SK-N-SH (cell line): ENCODE data around the gene PRKX. TPM values are rescaled to one million over a fixed set of nuclear protein-coding genes. Genes with fewer than 3 reads are reported as not detected.
"Not testable (repeated sequence)": the region's sequence is repeated elsewhere in the genome, so short reads cannot be mapped to it uniquely, and the experiment has no call there.

Source experiments
- CTCF ChIA-PET: fragments of 300-600, 350-600 bp; formaldehyde crosslinking; extraction: SDS; loops from one replicate; lab custom pipeline; 2021; lab: Yijun Ruan, JAX
- POLR2A ChIA-PET: fragments of 350-600 bp; sonication (Branson Sonifier 250); formaldehyde crosslinking; extraction: SDS; loops from one replicate; lab custom pipeline; 2020; ENCODE audit warnings: antibody characterized with exemption, inconsistent platforms; lab: Yijun Ruan, JAX
- DNase-seq: peaks from one replicate; pipeline ENCODE4 v3.0.0; 2012
- H2AFZ ChIP-seq: fragments of 200-600 bp; sonication (generic); 2 replicates; pipeline ENCODE4 v1.8.1; 2016; ENCODE audit warnings: antibody characterized with exemption, mild to moderate bottlenecking, low read depth
- H3F3A ChIP-seq: fragments of 200-600 bp; sonication (generic); replicated peaks from 2 replicates; pipeline ENCODE3; 2016; ENCODE audit warnings: antibody characterized with exemption, mild to moderate bottlenecking; ENCODE audit not compliant: insufficient read depth
- H3K27ac ChIP-seq, 2 experiments: fragments of 200-500 bp in 1 of 2; fragments of 200-600 bp in 1 of 2; sonication (Bioruptor generic) in 1 of 2; sonication (generic), shearing (Covaris generic) in 1 of 2; 2 replicates each; pipeline versions ENCODE4 v1.5.1 to v1.6.1; 2014 to 2016; ENCODE audit warnings: low read depth in 2 of 2, inconsistent platforms in 1 of 2, low read length in 1 of 2, mild to moderate bottlenecking in 1 of 2, mixed read lengths in 1 of 2
- H3K27me3 ChIP-seq: fragments of 200-600 bp; sonication (generic), shearing (Covaris generic); 2 replicates; pipeline ENCODE4 v1.6.1; 2016; ENCODE audit warnings: mixed run types; ENCODE audit not compliant: insufficient read depth
- H3K36me3 ChIP-seq, 2 experiments: fragments of 200-500 bp in 1 of 2; fragments of 200-600 bp in 1 of 2; sonication (Bioruptor generic) in 1 of 2; sonication (generic) in 1 of 2; replicated peaks in 1 of 2; 2 replicates each; pipeline versions ENCODE3 to v1.5.1; 2014 to 2016; ENCODE audit warnings: low read length in 1 of 2, mild to moderate bottlenecking in 1 of 2; ENCODE audit not compliant: insufficient read depth in 2 of 2, control insufficient read depth in 1 of 2
- H3K4me1 ChIP-seq, 2 experiments: fragments of 200-500 bp in 1 of 2; fragments of 200-600 bp in 1 of 2; sonication (Bioruptor generic) in 1 of 2; sonication (generic), shearing (Covaris generic) in 1 of 2; 2 replicates each; pipeline versions ENCODE4 v1.5.1 to v1.6.1; 2014 to 2016; ENCODE audit warnings: low read depth in 1 of 2, low read length in 1 of 2, mixed run types in 1 of 2; ENCODE audit not compliant: insufficient read depth in 2 of 2, control insufficient read depth in 1 of 2
- H3K4me2 ChIP-seq: fragments of 200-600 bp; sonication (generic), shearing (Covaris generic); 2 replicates; pipeline ENCODE4 v1.6.1; 2017; ENCODE audit warnings: mixed run types
- H3K4me3 ChIP-seq, 2 experiments: fragments of 200-500 bp in 1 of 2; fragments of 200-600 bp in 1 of 2; sonication (Bioruptor generic) in 1 of 2; sonication (generic), shearing (Covaris generic) in 1 of 2; 2 replicates each; pipeline versions ENCODE4 v1.5.1 to v1.8.1; 2014 to 2016; ENCODE audit warnings: low read depth in 2 of 2, inconsistent platforms in 1 of 2, low read length in 1 of 2, mild to moderate bottlenecking in 1 of 2, mixed read lengths in 1 of 2, moderate library complexity in 1 of 2
- H3K79me2 ChIP-seq: fragments of 200-600 bp; sonication (generic); 2 replicates; pipeline ENCODE4 v1.8.1; 2017; ENCODE audit warnings: mild to moderate bottlenecking; ENCODE audit not compliant: insufficient read depth
- H3K9ac ChIP-seq: fragments of 200-600 bp; sonication (generic); 2 replicates; pipeline ENCODE4 v1.6.1; 2017; ENCODE audit warnings: mixed run types
- H3K9me2 ChIP-seq: fragments of 200-600 bp; sonication (generic); 2 replicates; pipeline ENCODE4 v1.6.1; 2017; ENCODE audit warnings: mixed run types
- H3K9me3 ChIP-seq: fragments of 200-600 bp; sonication (generic); 2 replicates; pipeline ENCODE4 v1.6.1; 2017; ENCODE audit warnings: mixed run types, mild to moderate bottlenecking, moderate library complexity
- H4K20me1 ChIP-seq: fragments of 200-600 bp; sonication (generic); 2 replicates; pipeline ENCODE4 v1.6.1; 2017; ENCODE audit warnings: mild to moderate bottlenecking, mixed run types; ENCODE audit not compliant: insufficient read depth
- CHD2 ChIP-seq: fragments of 150-350 bp; IDR thresholded peaks from 2 replicates; pipeline ENCODE4 v1.6.1; 2018; ENCODE audit warnings: low read length; ENCODE audit not compliant: partially characterized antibody
- CTCF ChIP-seq: fragments of 200-600 bp; sonication (generic); IDR thresholded peaks from 2 replicates; pipeline ENCODE4 v1.6.1; 2017; ENCODE audit warnings: antibody characterized with exemption, mild to moderate bottlenecking, moderate library complexity
- EZH2phosphoT487 ChIP-seq: fragments of 200-600 bp; sonication (generic); IDR thresholded peaks from 2 replicates; pipeline ENCODE4 v1.6.1; 2017; ENCODE audit warnings: low read depth, mixed run types, mild to moderate bottlenecking, antibody characterized with exemption, moderate library complexity, borderline replicate concordance
- FOSL2 ChIP-seq: IDR thresholded peaks from 2 replicates; pipeline ENCODE4 v1.4.0; 2012; ENCODE audit warnings: low read depth, mild to moderate bottlenecking, moderate library complexity, borderline replicate concordance
- FOXJ3 ChIP-seq: sonication (generic); formaldehyde crosslinking; IDR thresholded peaks from 2 replicates; pipeline ENCODE4 v1.5.1; 2020; ENCODE audit warnings: mild to moderate bottlenecking, missing genetic modification reagents
- GABPA ChIP-seq: IDR thresholded peaks from 2 replicates; pipeline ENCODE4 v1.4.0; 2012; ENCODE audit warnings: low read depth, mild to moderate bottlenecking
- IRF3 ChIP-seq: fragments of 150-350 bp; IDR thresholded peaks from 2 replicates; pipeline ENCODE4 v1.6.1; 2016; ENCODE audit warnings: mild to moderate bottlenecking, low read depth, low read length
- MEF2A ChIP-seq: IDR thresholded peaks from 2 replicates; pipeline ENCODE4 v1.4.0; 2012; ENCODE audit warnings: low read depth, borderline replicate concordance
- PBX3 ChIP-seq: IDR thresholded peaks from 2 replicates; pipeline ENCODE4; 2012
- POLR2AphosphoS5 ChIP-seq: IDR thresholded peaks from 2 replicates; pipeline ENCODE4 v1.6.1; 2012; ENCODE audit warnings: low read depth, low read length
- RAD21 ChIP-seq: IDR thresholded peaks from 2 replicates; pipeline ENCODE4 v1.6.1; 2012; ENCODE audit warnings: mild to moderate bottlenecking, low read length
- RFX5 ChIP-seq: IDR thresholded peaks from 2 replicates; pipeline ENCODE4 v1.6.1; 2012; ENCODE audit warnings: mild to moderate bottlenecking, improper control_type of control experiment, low read length
- TAF1 ChIP-seq: IDR thresholded peaks from 2 replicates; pipeline ENCODE4 v1.6.1; 2012; ENCODE audit warnings: low read depth, mild to moderate bottlenecking, low read length, moderate library complexity, borderline replicate concordance
- TEAD4 ChIP-seq: IDR thresholded peaks from 2 replicates; pipeline ENCODE4 v1.4.0; 2012; ENCODE audit warnings: mild to moderate bottlenecking, borderline replicate concordance; ENCODE audit not compliant: insufficient read depth
- USF2 ChIP-seq: fragments of 150-350 bp; IDR thresholded peaks from 2 replicates; pipeline ENCODE4 v1.6.1; 2017; ENCODE audit warnings: antibody characterized with exemption, low read length, low read depth, borderline replicate concordance
- YY1 ChIP-seq: IDR thresholded peaks from 2 replicates; pipeline ENCODE4 v1.4.0; 2012; ENCODE audit warnings: low read depth, mild to moderate bottlenecking
- WGBS: methylation state at CpG from one replicate; pipeline ENCODE4 v1.1.6; 2017; ENCODE audit warnings: low lambda C conversion rate; 5-methylcytosine and 5-hydroxymethylcytosine counted together
- polyA plus RNA-seq, 3 experiments: library from polyadenylated mRNA; depleted of rRNA; stranded (reverse); fragments of >200 nt; gene quantifications; 2 replicates each; pipeline ENCODE4 v1.2.3, GENCODE V29; 2012
- TF ChIP-seq, protein P1 (sequence below): IDR thresholded peaks from 2 replicates; pipeline ENCODE4 v1.6.1; 2012; ENCODE audit warnings: mild to moderate bottlenecking, low read depth, low read length, moderate library complexity
- TF ChIP-seq, protein P2 (sequence below): IDR thresholded peaks from 2 replicates; pipeline ENCODE4 v1.4.0; 2012; ENCODE audit warnings: low read depth, borderline replicate concordance

The PRKX gene
- polyA plus RNA-seq, 1 of the 3 experiments (the other 2 are of a cell fraction), result 6.5 TPM

- H4K20me1 ChIP-seq, result no peaks in the 10 kb centered on the region
- no peak overlapping the region for H2AFZ ChIP-seq
- H3K27me3 ChIP-seq, result peaks cover 6% of the 10 kb centered on the region; the same call in 1 of the 2 replicates
- H3K4me2 ChIP-seq, result no peak overlapping the region
- no peaks in the 10 kb centered on the region for H3K36me3 ChIP-seq
- no peaks in the 10 kb centered on the region for H3K9me3 ChIP-seq
- ChIA-PET CTCF (no interaction called here), POLR2A (no interaction called here)
- no peak overlapping the region for H3K4me3 ChIP-seq
- no peak for DNase-seq
- H3K79me2 ChIP-seq, result peaks cover 2% of the 10 kb centered on the region
- H3F3A ChIP-seq, result no peaks in the 10 kb centered on the region
- H3K27ac ChIP-seq, result no peak overlapping the region
- no peaks in the 10 kb centered on the region for H3K9me2 ChIP-seq
- TF ChIP-seq MEF2A (no peak), IRF3 (no peak), USF2 (no peak), PBX3 (no peak), FOXJ3 (CRISPR knock-in tag) (no peak), EZH2phosphoT487 (no peak), FOSL2 (no peak), POLR2AphosphoS5 (no peak), GABPA (no peak), CTCF (no peak), RFX5 (no peak), TAF1 (no peak), YY1 (no peak), RAD21 (no peak), TEAD4 (no peak), CHD2 (no peak)
- TF ChIP-seq, protein P1, sequence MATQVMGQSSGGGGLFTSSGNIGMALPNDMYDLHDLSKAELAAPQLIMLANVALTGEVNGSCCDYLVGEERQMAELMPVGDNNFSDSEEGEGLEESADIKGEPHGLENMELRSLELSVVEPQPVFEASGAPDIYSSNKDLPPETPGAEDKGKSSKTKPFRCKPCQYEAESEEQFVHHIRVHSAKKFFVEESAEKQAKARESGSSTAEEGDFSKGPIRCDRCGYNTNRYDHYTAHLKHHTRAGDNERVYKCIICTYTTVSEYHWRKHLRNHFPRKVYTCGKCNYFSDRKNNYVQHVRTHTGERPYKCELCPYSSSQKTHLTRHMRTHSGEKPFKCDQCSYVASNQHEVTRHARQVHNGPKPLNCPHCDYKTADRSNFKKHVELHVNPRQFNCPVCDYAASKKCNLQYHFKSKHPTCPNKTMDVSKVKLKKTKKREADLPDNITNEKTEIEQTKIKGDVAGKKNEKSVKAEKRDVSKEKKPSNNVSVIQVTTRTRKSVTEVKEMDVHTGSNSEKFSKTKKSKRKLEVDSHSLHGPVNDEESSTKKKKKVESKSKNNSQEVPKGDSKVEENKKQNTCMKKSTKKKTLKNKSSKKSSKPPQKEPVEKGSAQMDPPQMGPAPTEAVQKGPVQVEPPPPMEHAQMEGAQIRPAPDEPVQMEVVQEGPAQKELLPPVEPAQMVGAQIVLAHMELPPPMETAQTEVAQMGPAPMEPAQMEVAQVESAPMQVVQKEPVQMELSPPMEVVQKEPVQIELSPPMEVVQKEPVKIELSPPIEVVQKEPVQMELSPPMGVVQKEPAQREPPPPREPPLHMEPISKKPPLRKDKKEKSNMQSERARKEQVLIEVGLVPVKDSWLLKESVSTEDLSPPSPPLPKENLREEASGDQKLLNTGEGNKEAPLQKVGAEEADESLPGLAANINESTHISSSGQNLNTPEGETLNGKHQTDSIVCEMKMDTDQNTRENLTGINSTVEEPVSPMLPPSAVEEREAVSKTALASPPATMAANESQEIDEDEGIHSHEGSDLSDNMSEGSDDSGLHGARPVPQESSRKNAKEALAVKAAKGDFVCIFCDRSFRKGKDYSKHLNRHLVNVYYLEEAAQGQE, result no peak
- TF ChIP-seq, protein P2, sequence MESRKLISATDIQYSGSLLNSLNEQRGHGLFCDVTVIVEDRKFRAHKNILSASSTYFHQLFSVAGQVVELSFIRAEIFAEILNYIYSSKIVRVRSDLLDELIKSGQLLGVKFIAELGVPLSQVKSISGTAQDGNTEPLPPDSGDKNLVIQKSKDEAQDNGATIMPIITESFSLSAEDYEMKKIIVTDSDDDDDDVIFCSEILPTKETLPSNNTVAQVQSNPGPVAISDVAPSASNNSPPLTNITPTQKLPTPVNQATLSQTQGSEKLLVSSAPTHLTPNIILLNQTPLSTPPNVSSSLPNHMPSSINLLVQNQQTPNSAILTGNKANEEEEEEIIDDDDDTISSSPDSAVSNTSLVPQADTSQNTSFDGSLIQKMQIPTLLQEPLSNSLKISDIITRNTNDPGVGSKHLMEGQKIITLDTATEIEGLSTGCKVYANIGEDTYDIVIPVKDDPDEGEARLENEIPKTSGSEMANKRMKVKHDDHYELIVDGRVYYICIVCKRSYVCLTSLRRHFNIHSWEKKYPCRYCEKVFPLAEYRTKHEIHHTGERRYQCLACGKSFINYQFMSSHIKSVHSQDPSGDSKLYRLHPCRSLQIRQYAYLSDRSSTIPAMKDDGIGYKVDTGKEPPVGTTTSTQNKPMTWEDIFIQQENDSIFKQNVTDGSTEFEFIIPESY, result no peak
- WGBS, result 65% methylated on average over 11 of the region's 11 CpGs
- no peaks in the 10 kb centered on the region; a peak in 1 of 4 replicates for H3K4me1 ChIP-seq
- H3K9ac ChIP-seq, result no peak overlapping the region
Measured at GRCh38 chrX:3706481-3706880, 7.0 kb downstream of the PRKX start.

GRCh38 chrX:3703251-3703650 lies 10.2 kb downstream of the PRKX start:
- H3K4me1 ChIP-seq, H2AFZ ChIP-seq, H3K27ac ChIP-seq, H3K4me2 ChIP-seq, H3K9me3 ChIP-seq, H3K4me3 ChIP-seq, CTCF ChIA-PET, H3K79me2 ChIP-seq, DNase-seq, POLR2A ChIA-PET, H3K36me3 ChIP-seq, H3K27me3 ChIP-seq, H3K9ac ChIP-seq, H3F3A ChIP-seq, H3K9me2 ChIP-seq, H4K20me1 ChIP-seq: not testable (repeated sequence)
- WGBS, result 48% methylated on average over 3 of the region's 3 CpGs
